OCI-LY3 (cell line): Measurements from ENCODE around the gene EDNRA.

Experiments used
- H2AFZ ChIP-seq: fragments of 200-600, 300-600 bp; shearing (Covaris generic); 2 replicates; pipeline ENCODE4 v1.6.0; 2014; ENCODE audit warnings: antibody characterized with exemption, low read depth, low read length
- H3K27ac ChIP-seq: fragments of 200-600, 300-600 bp; sonication (generic); 2 replicates; pipeline ENCODE4 v1.5.1; 2014; ENCODE audit warnings: mild to moderate bottlenecking, low read length, moderate library complexity, mixed read lengths
- H3K27me3 ChIP-seq: fragments of 200-600, 300-600 bp; sonication (generic); 2 replicates; pipeline ENCODE4 v1.6.1; 2014; ENCODE audit warnings: low read depth, low read length, mixed read lengths
- H3K36me3 ChIP-seq: fragments of 200-600, 300-600 bp; sonication (generic); replicated peaks from 2 replicates; pipeline ENCODE3; 2014; ENCODE audit warnings: low read depth, low read length, mixed read lengths
- H3K4me1 ChIP-seq: fragments of 300-600, 200-600 bp; sonication (generic); 2 replicates; pipeline ENCODE4 v1.6.1; 2014; ENCODE audit warnings: low read length, mixed read lengths
- H3K4me2 ChIP-seq: fragments of 200-600, 300-600 bp; sonication (generic); 2 replicates; pipeline ENCODE4 v1.6.1; 2014; ENCODE audit warnings: low read length, mixed read lengths
- H3K4me3 ChIP-seq: fragments of 300-600, 200-600 bp; sonication (generic); 2 replicates; pipeline ENCODE4 v1.5.1; 2014; ENCODE audit warnings: antibody characterized with exemption, mild to moderate bottlenecking, low read length, moderate library complexity
- H3K79me2 ChIP-seq: fragments of 300-600, 200-600 bp; shearing (Covaris generic); 2 replicates; pipeline ENCODE4 v1.6.1; 2014; ENCODE audit warnings: mild to moderate bottlenecking, low read length, mixed read lengths
- H3K9ac ChIP-seq: fragments of 300-600, 200-600 bp; shearing (Covaris generic); 2 replicates; pipeline ENCODE4 v1.6.0; 2014; ENCODE audit warnings: mild to moderate bottlenecking, low read length, moderate library complexity
- H3K9me3 ChIP-seq: fragments of 200-600, 300-600 bp; shearing (Covaris generic); 2 replicates; pipeline ENCODE4 v1.6.1; 2014; ENCODE audit warnings: low read length, mixed read lengths; ENCODE audit not compliant: insufficient read depth
- H4K20me1 ChIP-seq: fragments of 200-600, 300-600 bp; sonication (generic); 2 replicates; pipeline ENCODE4 v1.6.1; 2016; ENCODE audit warnings: low read length, mixed read lengths; ENCODE audit not compliant: insufficient read depth
- CTCF ChIP-seq: fragments of 200-600, 300-600 bp; sonication (generic); IDR thresholded peaks from 2 replicates; pipeline ENCODE4 v1.5.1; 2014; ENCODE audit warnings: antibody characterized with exemption, low read length, low read depth
- EZH2phosphoT487 ChIP-seq: fragments of 200-600 bp; shearing (Covaris generic); IDR thresholded peaks from 2 replicates; pipeline ENCODE4 v1.6.1; 2018; ENCODE audit warnings: antibody characterized with exemption, mixed run types, low read depth

The EDNRA gene

DNA sequence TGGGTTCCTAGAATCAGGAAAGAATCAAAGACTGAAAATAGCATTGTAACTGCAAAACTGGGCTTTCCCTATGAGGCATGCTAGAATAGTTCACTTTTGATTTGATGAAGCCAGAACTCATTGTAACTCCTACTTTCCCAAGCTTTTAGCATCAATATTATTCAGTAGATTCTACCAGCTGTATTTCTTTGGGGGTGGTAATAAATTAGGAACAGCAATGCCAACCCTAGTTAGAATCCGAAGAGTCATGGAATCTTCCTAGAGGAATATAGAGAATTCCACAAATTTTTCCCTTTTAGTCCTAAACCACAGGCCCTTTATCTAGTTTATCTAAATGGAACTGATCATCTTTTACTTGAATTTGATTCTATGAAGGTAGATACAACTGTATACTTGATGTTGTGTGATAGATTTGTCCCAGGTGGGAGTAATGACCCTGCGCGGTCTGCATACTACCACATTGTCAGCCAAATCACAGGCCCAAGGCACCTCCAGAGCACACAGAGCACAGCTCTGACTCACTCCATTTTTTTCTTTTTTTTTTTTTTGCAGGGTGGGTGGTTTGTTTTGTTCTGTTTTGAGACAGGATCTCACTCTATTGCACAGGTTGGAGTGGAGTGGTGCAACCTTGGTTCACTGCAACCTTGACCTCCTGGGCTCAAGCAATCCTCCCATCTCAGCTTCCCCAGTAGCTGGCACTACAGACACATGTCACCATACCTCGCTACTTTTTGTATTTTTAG is 66.6 kb downstream of the EDNRA start:
- TF ChIP-seq CTCF (no peak), EZH2phosphoT487 (no peak)
- Histone ChIP-seq H3K4me2 (no peak overlapping the region), H3K4me1 (peaks cover 15% of the 10 kb centered on the region), H3K36me3 (no peaks in the 10 kb centered on the region), H3K27ac (no peak overlapping the region), H3K4me3 (no peak overlapping the region), H3K9ac (no peak overlapping the region), H4K20me1 (no peaks in the 10 kb centered on the region), H3K9me3 (no peaks in the 10 kb centered on the region), H3K27me3 (no peaks in the 10 kb centered on the region), H3K79me2 (no peaks in the 10 kb centered on the region), H2AFZ (no peak overlapping the region)

DNA sequence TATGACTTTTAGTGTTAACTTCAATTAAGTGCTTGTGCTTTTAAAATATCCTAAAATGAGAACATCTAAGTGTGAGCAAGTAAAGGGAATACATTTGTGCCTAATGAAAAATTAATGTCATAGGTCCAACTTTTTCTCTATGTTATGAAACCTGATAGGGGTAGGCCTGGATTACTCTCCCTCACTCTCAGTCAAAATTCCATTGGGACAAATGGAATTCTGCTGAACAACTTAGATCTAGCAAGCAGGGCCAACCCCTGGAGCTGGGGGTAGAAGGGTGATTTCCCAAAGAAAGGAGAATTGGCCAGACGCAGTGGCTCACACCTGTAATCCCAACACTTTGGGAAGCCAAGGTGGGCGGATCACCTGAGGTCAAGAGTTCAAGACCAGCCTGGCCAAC is 67.4 kb downstream of the EDNRA start:
- Histone ChIP-seq H3K4me1 (peaks cover 15% of the 10 kb centered on the region), H3K36me3 (no peaks in the 10 kb centered on the region), H3K9me3 (no peaks in the 10 kb centered on the region), H2AFZ (no peak overlapping the region), H3K27ac (no peak overlapping the region), H3K4me2 (no peak overlapping the region), H3K4me3 (no peak overlapping the region), H3K9ac (no peak overlapping the region), H3K79me2 (no peaks in the 10 kb centered on the region), H4K20me1 (no peaks in the 10 kb centered on the region), H3K27me3 (no peaks in the 10 kb centered on the region)
- no peak for TF ChIP-seq CTCF
- TF ChIP-seq EZH2phosphoT487, result no peak

DNA sequence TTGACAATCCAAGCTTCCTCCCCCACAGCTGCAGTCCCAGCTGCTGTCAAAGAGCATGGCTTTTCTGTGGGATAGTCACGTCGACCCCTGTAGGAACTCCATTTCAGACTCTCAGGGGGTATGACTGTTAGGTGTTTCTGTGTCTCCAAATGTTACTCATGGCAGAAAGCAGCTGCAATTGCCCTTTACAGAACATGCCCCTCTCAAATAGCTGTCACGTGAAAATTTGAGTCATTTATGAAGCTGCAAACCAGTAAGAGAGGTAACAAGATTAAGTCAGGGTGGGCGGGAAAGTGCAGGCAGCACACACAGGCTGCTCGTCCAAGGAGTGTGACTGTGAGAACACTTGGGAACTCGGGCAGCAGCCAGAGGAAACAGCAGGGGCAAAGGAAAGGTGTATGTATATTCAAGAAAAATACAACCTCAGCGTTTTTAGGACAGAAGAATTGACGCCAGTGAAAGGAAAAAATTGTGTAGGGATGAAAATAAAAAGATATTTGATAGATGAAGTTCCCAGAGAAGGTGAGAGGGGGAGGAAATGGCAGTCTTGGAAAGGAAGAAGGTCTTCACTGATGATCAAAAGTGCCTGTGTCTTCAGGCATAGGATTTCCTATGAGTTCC is 69.8 kb downstream of the EDNRA start:
- H3K9ac ChIP-seq, result peak overlapping the region; percentile 8; the same call in 1 of the 2 replicates
- H3K4me1 ChIP-seq, result peaks cover 15% of the 10 kb centered on the region
- H3K4me2 ChIP-seq, result peak overlapping the region; percentile 52
- H3K27ac ChIP-seq, result peak overlapping the region; percentile 5
- H3K27me3 ChIP-seq, result no peaks in the 10 kb centered on the region
- TF ChIP-seq EZH2phosphoT487, result no peak
- TF ChIP-seq CTCF, result no peak
- peak overlapping the region; percentile 68 for H2AFZ ChIP-seq
- H3K79me2 ChIP-seq, result no peaks in the 10 kb centered on the region
- H3K9me3 ChIP-seq, result no peaks in the 10 kb centered on the region
- no peaks in the 10 kb centered on the region for H3K36me3 ChIP-seq
- no peaks in the 10 kb centered on the region for H4K20me1 ChIP-seq
- peak overlapping the region; percentile 50 for H3K4me3 ChIP-seq

- H4K20me1 ChIP-seq, result no peaks in the 10 kb centered on the region
- H3K4me3 ChIP-seq, result no peak overlapping the region
- H3K27me3 ChIP-seq, result no peaks in the 10 kb centered on the region
- no peak overlapping the region for H3K27ac ChIP-seq
- H3K9me3 ChIP-seq, result no peaks in the 10 kb centered on the region
- no peaks in the 10 kb centered on the region for H3K79me2 ChIP-seq
- no peak for TF ChIP-seq EZH2phosphoT487
- no peak for TF ChIP-seq CTCF
- H3K4me2 ChIP-seq, result no peak overlapping the region
- no peak overlapping the region for H2AFZ ChIP-seq
- no peaks in the 10 kb centered on the region for H3K4me1 ChIP-seq
- no peaks in the 10 kb centered on the region for H3K36me3 ChIP-seq
- H3K9ac ChIP-seq, result no peak overlapping the region
These were observed 79.7 kb downstream of the EDNRA start for GRCh38 chr4:147560625-147561024.
